Inferior parietal cortex (tissue), 1 donor: ENCODE results near the gene BCL2.

Source experiments
- DNase-seq: peaks from one replicate; pipeline ENCODE4 v3.0.0-alpha.2; 2016; ENCODE audit errors: extremely low spot score

BCL2 gene

DNA sequence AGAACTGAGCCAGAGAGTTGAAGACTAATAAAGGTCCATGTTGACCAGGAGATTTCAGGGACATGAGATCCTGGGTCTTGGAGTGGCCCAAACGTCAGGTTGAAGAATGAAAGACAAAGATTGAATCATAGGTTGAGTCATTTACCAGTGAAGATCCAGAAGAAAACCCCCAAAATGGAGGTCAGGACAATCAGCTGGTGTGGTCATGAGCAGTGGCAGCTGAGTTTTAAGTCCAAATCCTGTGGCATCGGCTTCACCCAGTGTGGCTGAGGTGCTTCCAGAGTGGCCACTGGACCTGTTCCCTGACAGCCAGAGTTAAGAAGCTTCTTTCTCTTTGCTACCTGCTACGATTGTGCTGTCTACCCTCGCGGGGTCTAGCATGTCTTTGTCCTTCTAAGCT, 234.0 kb downstream of the BCL2 start:
- no peak for DNase-seq

DNA sequence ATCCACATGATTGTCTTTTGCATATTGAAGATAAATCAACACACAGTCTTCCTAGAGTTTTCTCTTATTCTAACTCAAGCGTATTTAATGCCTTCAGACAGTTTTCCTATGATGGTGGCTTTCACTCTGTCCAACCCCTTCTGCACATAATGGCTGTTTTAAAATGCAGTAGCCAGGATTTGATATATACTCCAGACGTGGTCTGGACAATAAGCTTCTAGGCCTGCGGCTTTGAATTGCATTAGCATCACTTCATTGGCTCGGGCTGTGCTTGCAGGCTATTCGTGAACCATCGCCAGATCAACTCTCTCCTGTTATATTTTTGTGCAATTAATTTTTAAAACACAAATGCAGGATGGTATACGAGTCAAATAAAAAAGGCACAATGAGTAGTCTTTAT, 235.3 kb downstream of the BCL2 start:
- DNase-seq: no peak

DNA sequence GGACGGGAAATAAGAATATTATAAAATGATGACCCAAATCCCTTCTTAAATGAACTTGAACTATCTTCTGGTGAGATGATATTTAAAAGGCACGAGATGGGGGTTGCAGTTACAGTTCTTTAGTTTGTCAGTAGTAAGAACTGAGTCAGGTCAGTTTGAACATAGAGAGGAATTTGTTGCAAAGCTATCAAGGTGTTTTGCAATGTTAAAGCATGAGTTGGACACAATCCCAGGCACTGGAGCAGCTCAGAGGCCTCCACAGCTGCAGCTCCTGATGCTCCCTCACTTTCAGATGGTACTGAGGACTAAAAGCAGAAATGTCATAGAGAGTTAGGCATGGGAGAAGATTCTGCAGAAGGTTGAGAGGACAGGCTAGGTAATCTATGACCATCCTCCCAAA, 236.0 kb downstream of the BCL2 start:
- DNase-seq: no peak

DNA sequence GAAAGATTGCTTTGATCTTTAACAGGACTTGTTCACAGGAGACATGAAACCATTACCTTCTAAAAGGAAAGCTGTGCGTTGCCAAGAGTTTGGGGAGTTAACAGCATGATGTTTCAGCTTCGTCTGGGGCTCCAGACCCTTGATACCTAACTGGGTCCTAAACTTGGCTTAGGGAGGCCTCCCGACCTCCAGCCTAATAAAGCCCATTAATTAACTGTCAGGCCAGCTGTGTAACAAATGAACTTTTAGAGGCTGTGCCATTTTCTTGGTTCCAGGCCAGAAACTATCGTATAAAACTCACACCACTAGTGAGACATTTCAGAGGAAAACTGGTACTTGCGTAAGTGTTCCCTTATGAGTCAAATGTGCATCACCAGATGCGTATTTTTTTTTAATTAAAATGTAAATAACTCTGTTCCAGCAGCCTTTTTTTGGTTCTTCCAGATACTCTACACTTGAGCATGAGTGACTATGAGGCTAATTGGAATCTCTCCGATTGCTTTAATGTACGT, 236.5 kb downstream of the BCL2 start:
- DNase-seq: no peak

DNA sequence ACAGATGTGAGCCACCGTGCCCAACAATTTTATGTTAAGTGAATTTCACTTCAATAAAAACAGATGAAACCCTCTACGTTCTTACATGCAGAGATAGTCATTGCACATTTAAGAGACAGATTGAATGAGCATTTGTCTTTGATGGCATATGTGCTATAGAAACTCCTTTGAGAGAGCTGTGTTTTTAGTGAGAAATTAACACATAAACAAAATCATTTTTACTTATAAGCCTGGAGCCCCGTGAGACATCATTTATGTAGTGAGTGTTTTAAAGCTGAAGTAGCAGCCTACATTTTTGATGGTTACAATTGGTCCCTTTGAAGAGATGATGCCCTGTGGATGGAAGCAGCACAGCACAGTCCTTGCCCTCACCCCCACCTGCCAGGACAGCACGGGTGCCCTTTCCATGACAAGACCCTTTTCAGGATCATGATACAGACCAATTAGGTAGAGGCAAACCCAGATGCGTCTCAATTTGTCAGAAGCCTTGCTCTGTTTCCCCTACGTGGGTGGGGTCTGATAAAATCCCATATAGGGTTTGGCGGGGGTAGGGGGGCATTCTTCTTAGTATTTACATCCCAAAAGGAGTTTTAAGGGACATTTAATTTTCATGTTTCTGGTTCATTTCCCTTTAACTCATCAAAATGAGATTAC, 237.1 kb downstream of the BCL2 start:
- DNase-seq: no peak

DNA sequence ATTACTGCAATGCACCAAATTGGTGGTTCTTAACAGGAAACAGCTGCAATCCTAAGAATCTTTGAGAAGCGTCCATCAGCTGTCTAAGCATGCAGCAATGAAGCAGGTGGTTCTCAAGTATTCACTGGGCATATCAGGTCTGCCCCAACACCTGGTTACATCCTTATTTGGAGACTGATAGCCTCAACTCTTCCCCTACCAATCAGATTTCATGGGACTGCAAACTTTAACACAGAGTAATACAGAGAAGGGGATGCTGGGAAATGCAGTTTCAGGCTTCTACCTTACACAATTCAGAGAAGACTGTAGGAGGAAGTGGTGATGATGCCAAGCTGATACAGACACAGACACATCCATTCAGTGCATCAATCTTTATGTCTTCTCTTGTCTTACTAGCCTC, 240.5 kb downstream of the BCL2 start:
- no peak for DNase-seq

DNA sequence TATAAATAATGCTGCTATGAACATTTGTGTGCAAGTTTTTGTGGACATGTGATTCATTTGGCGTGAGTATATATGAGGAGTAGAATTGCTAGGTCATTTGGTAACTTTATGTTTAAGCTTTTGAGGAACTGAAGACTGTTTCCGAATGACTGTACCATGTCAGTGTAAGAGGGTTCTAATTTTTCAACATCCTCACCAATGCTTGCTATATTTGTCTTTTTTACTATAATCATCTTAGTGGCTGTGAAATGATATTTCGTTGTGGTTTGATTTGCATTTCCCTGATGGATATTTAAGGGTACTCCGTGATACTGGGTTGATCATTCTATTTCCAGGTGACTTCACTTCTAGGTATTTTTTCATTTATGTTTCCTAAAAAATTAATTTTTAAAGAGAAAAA, 241.1 kb downstream of the BCL2 start:
- DNase-seq: no peak

DNA sequence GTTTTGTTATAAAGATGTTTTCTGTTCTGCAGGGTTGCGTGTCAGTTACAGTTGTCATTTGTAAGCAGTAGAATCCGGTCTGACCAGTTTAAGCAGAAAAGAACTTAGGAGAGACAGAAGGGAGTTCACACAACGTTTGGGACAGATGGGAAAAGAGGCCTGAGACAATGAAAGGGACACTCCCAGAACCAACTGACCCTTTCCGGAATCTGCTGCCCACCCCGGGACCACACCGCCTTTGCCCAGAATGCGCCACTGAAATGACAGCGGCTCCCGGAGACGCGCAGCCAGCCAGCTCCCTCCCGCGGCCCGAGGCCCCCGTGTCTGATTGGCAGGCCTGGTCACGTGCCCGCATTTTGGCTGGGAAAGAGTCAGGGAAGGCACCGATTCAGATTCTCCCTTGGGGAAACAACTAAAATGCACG, 244.6 kb downstream of the BCL2 start:
- peak; percentile 67 for DNase-seq

DNA sequence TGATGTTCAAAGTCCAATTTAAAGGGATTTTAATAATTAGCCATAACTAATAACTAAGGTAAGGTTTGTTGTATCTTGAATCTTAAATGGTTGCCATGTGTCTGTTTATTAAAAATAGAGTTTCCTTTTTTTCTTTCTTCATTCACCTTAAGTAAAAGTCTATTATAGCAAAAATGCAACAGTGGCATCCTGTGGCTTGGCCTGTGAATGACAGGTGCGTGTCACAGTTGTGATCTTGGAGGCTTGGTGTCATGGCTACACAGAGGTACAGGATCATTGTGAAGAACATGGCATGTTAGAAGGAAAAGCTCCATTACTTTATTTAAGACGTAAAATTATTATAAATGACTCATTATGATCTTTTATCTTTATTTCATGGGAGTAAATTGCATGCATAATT, 246.1 kb downstream of the BCL2 start:
- DNase-seq: no peak
